Astrocyte (in vitro differentiated cells and primary cell): ENCODE measurements around the gene RCAN3. TPM values are rescaled to one million over a fixed set of nuclear protein-coding genes. Genes with fewer than 3 reads are reported as not detected.

Experiments used
- DNase-seq: peaks from one replicate; pipeline ENCODE4 v3.0.0-alpha.2; 2010; ENCODE audit warnings: low read depth
- FAIRE-seq: peaks from 2 replicates; lab custom pipeline; 2011; peaks lifted over from hg19 to GRCh38; lab: Jason Lieb, UNC
- H2AFZ ChIP-seq: 2 replicates; pipeline ENCODE4 v1.6.0; 2012; ENCODE audit warnings: low read depth, low read length, inconsistent platforms
- H3K27ac ChIP-seq: 2 replicates; pipeline ENCODE4 v1.5.1; 2011; ENCODE audit warnings: low read depth, low read length, inconsistent platforms
- H3K27me3 ChIP-seq: 2 replicates; pipeline ENCODE4 v1.6.0; 2011; ENCODE audit warnings: low read length, inconsistent platforms; ENCODE audit not compliant: insufficient read depth
- H3K36me3 ChIP-seq: 2 replicates; pipeline ENCODE4 v1.5.1; 2011; ENCODE audit warnings: low read length, inconsistent platforms; ENCODE audit not compliant: insufficient read depth
- H3K4me1 ChIP-seq: 2 replicates; pipeline ENCODE4 v1.5.1; 2011; ENCODE audit warnings: low read length, inconsistent platforms; ENCODE audit not compliant: insufficient read depth
- H3K4me2 ChIP-seq: 2 replicates; pipeline ENCODE4 v1.6.0; 2012; ENCODE audit warnings: low read length, inconsistent platforms
- H3K4me3 ChIP-seq: 2 replicates; pipeline ENCODE4 v1.5.1; 2011; ENCODE audit warnings: low read depth, mild to moderate bottlenecking, low read length, inconsistent platforms; ENCODE audit not compliant: insufficient read depth
- H3K79me2 ChIP-seq: 2 replicates; pipeline ENCODE4 v1.6.0; 2012; ENCODE audit warnings: mild to moderate bottlenecking, low read length, inconsistent platforms; ENCODE audit not compliant: insufficient read depth
- H3K9ac ChIP-seq: 2 replicates; pipeline ENCODE4 v1.6.0; 2012; ENCODE audit warnings: mild to moderate bottlenecking, low read length, inconsistent platforms
- H3K9me3 ChIP-seq: 2 replicates; pipeline ENCODE4 v1.5.1; 2012; ENCODE audit warnings: low read depth, mild to moderate bottlenecking, low read length, inconsistent platforms; ENCODE audit not compliant: insufficient read depth
- H4K20me1 ChIP-seq: 2 replicates; pipeline ENCODE4 v1.6.0; 2012; ENCODE audit warnings: low read length, inconsistent platforms; ENCODE audit not compliant: insufficient read depth
- H3K27ac Mint-ChIP-seq: one replicate; pipeline ENCODE4 v1.8.0; 2021; ENCODE audit warnings: mild to moderate bottlenecking, mixed read lengths; ENCODE audit not compliant: unreplicated experiment
- H3K27me3 Mint-ChIP-seq: one replicate; pipeline ENCODE4 v1.8.0; 2021; ENCODE audit warnings: low read depth, mixed read lengths; ENCODE audit not compliant: unreplicated experiment
- H3K36me3 Mint-ChIP-seq: one replicate; pipeline ENCODE4 v1.8.0; 2021; ENCODE audit warnings: low read depth, mixed read lengths; ENCODE audit not compliant: unreplicated experiment
- H3K4me1 Mint-ChIP-seq: one replicate; pipeline ENCODE4 v1.8.0; 2021; ENCODE audit warnings: low read depth, mixed read lengths; ENCODE audit not compliant: unreplicated experiment
- H3K4me3 Mint-ChIP-seq: one replicate; pipeline ENCODE4 v1.8.0; 2021; ENCODE audit warnings: mild to moderate bottlenecking, moderate library complexity, mixed read lengths; ENCODE audit not compliant: unreplicated experiment
- H3K9me3 Mint-ChIP-seq: one replicate; pipeline ENCODE4 v1.8.0; 2021; ENCODE audit warnings: mild to moderate bottlenecking, mixed read lengths; ENCODE audit not compliant: unreplicated experiment
- CTCF ChIP-seq: IDR thresholded peaks from 2 replicates; pipeline ENCODE4 v1.5.1; 2011; ENCODE audit warnings: low read depth, mild to moderate bottlenecking, inconsistent platforms, low read length, moderate library complexity; ENCODE audit not compliant: insufficient read depth
- EZH2 ChIP-seq: IDR thresholded peaks from 2 replicates; pipeline ENCODE4 v1.6.1; 2012; ENCODE audit warnings: mild to moderate bottlenecking, low read length, inconsistent platforms; ENCODE audit not compliant: insufficient read depth
- total RNA-seq: library from RNA; stranded (reverse); gene quantifications from 2 replicates; pipeline ENCODE4 v1.2.1, GENCODE V29; 2021

RCAN3 gene
- total RNA-seq, 1 donor from 2014 or later, result 17.7 TPM

GRCh38 chr1:24526045-24526444 lies 23.4 kb downstream of the RCAN3 start:
- Histone ChIP-seq H3K4me1 (no peaks in the 10 kb centered on the region), H3K79me2 (no peaks in the 10 kb centered on the region), H3K27ac (no peak overlapping the region), H3K27me3 (no peaks in the 10 kb centered on the region), H2AFZ (no peak overlapping the region), H3K4me2 (no peak overlapping the region), H3K9me3 (no peaks in the 10 kb centered on the region), H3K36me3 (no peaks in the 10 kb centered on the region), H3K9ac (no peak overlapping the region), H4K20me1 (no peaks in the 10 kb centered on the region), H3K4me3 (no peak overlapping the region)
- Mint-ChIP-seq H3K9me3 (no peaks in the 10 kb centered on the region), H3K36me3 (no peaks in the 10 kb centered on the region), H3K4me1 (no peaks in the 10 kb centered on the region), H3K27ac (no peak overlapping the region), H3K4me3 (no peak overlapping the region), H3K27me3 (no peaks in the 10 kb centered on the region)
- no peak for FAIRE-seq
- no peak for DNase-seq
- no peak for TF ChIP-seq CTCF
- TF ChIP-seq EZH2, result no peak

DNA sequence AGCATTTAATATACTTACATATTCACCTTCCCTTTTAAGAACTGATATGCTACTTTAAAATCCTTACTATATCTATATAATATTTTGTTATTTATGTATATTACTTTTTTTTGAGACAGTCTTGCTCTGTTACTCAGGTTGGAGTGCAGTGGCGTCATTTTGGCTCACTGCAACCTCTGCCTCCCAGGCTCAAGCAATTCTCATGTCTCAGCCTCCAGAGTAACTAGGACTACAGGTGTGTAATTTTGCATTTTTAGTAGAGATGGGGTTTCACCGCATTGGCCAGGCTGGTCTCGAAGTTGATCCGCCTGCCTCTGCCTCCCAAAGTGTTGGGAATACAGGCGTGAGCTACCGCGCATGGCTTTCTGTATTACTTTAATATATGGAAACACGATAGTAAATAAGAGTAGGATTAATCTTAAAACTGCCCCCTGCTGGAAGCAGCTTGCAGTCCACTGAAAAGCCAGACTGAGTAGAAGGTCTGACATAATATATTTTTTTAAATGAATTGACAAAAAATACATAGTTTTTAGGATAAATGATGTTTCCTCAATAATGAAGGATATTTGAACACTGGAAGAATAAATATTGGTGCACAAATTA lies 24.4 kb downstream of the RCAN3 start:
- Mint-ChIP-seq H3K27me3 (no peaks in the 10 kb centered on the region), H3K36me3 (no peaks in the 10 kb centered on the region)

More for the DNA sequence above, 24.4 kb downstream of the RCAN3 start:
- no peak overlapping the region for H3K27ac Mint-ChIP-seq
- no peaks in the 10 kb centered on the region for H3K4me1 Mint-ChIP-seq
- Histone ChIP-seq H4K20me1 (no peaks in the 10 kb centered on the region), H2AFZ (no peak overlapping the region), H3K36me3 (no peaks in the 10 kb centered on the region), H3K9ac (no peak overlapping the region), H3K4me1 (no peaks in the 10 kb centered on the region), H3K27me3 (no peaks in the 10 kb centered on the region), H3K79me2 (no peaks in the 10 kb centered on the region), H3K4me3 (no peak overlapping the region), H3K9me3 (no peaks in the 10 kb centered on the region), H3K27ac (no peak overlapping the region), H3K4me2 (no peak overlapping the region)
- TF ChIP-seq EZH2, result no peak
- peak; percentile 54 for TF ChIP-seq CTCF
- no peak overlapping the region for H3K4me3 Mint-ChIP-seq
- FAIRE-seq (no peak), DNase-seq (no peak)
- H3K9me3 Mint-ChIP-seq, result no peaks in the 10 kb centered on the region
